Activated T-cell treated with anti-CD3 and anti-CD28 coated beads, Interleukin-2, amount 50 U/mL, for 72 hours (primary cell): Measurements from ENCODE around the gene NOP16. TPM values are rescaled to one million over a fixed set of nuclear protein-coding genes. Genes with fewer than 3 reads are reported as not detected.
A peak's percentile ranks its signal among the peaks of the same experiment; 100 is the strongest.

Experiments used
- ATAC-seq, 2 donors: fragments of 150-1000 bp; cut with Tn5 transposase; replicated peaks in 1 of 2; 2 replicates each; pipeline ENCODE4 v1.10.0; 2021; ENCODE audit warnings: moderate library complexity in 2 of 2, mild to moderate bottlenecking in 1 of 2
- DNase-seq, 2 donors: peaks; one replicate each; pipeline ENCODE4 v3.0.0; 2021 to 2022; ENCODE audit warnings: mixed read lengths in 1 of 2
- H3K27ac Mint-ChIP-seq: one replicate; pipeline ENCODE4 v1.8.0; 2022; ENCODE audit warnings: mild to moderate bottlenecking, moderate library complexity, mixed read lengths
- H3K27me3 Mint-ChIP-seq: one replicate; pipeline ENCODE4 v1.8.0; 2022; ENCODE audit warnings: low read depth, mixed read lengths
- H3K36me3 Mint-ChIP-seq, 2 donors: one replicate each; pipeline ENCODE4 v1.8.0; 2022; ENCODE audit warnings: mixed read lengths in 2 of 2, mild to moderate bottlenecking in 1 of 2; ENCODE audit not compliant: insufficient read depth in 2 of 2
- H3K4me1 Mint-ChIP-seq: one replicate; pipeline ENCODE4 v1.8.0; 2022; ENCODE audit warnings: low read depth, mixed read lengths
- H3K4me3 Mint-ChIP-seq, 2 donors: one replicate each; pipeline ENCODE4 v1.8.0; 2022; ENCODE audit warnings: mild to moderate bottlenecking in 2 of 2, mixed read lengths in 2 of 2, moderate library complexity in 2 of 2
- H3K9me3 Mint-ChIP-seq, 2 donors: one replicate each; pipeline ENCODE4 v1.8.0; 2022; ENCODE audit warnings: mixed read lengths in 2 of 2
- total RNA-seq, 2 donors: library from RNA; stranded (reverse); gene quantifications; one replicate each; pipeline ENCODE4 v1.2.3, GENCODE V29; 2022

Gene NOP16
- total RNA-seq, 2 donors from 2014 or later = 41.8 to 42.3 TPM

DNA sequence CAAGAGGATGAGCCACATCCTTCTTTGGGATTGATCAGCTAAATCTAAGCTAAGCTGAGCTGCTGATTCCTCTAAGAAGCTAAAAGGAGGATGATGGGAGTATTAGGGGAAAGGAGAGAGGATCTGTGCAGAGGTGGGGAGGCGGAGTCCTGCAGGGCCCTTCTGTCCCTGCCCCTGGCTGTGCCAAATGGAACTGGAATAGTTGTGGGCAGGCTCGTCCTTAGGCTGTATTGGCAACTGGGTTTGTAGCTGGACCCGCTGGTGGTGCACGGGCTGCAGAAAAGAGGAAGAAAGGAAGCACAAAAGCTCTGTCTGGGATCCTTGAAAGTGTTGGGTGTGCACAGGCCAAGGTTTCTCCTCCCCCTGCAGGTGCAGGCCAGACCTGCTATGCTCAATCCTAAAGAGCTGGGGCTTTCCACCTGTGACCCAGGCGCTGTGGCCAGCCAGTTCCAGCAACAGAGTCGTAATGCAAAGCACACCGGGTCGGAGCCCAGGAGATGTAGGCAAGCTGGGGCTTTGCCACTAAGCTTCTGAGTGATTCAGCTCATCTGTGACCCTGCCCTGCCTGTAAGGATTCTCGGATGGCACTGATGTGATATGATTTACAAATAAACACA lies 18.1 kb upstream of the NOP16 start:
- H3K27ac Mint-ChIP-seq = no peak overlapping the region
- H3K4me3 Mint-ChIP-seq = no peak overlapping the region
- ATAC-seq (no peak), DNase-seq (no peak)
- peaks cover 5% of the 10 kb centered on the region for H3K4me1 Mint-ChIP-seq
- H3K27me3 Mint-ChIP-seq = no peaks in the 10 kb centered on the region
- no peaks in the 10 kb centered on the region for H3K9me3 Mint-ChIP-seq
- H3K36me3 Mint-ChIP-seq = no peaks in the 10 kb centered on the region

DNA sequence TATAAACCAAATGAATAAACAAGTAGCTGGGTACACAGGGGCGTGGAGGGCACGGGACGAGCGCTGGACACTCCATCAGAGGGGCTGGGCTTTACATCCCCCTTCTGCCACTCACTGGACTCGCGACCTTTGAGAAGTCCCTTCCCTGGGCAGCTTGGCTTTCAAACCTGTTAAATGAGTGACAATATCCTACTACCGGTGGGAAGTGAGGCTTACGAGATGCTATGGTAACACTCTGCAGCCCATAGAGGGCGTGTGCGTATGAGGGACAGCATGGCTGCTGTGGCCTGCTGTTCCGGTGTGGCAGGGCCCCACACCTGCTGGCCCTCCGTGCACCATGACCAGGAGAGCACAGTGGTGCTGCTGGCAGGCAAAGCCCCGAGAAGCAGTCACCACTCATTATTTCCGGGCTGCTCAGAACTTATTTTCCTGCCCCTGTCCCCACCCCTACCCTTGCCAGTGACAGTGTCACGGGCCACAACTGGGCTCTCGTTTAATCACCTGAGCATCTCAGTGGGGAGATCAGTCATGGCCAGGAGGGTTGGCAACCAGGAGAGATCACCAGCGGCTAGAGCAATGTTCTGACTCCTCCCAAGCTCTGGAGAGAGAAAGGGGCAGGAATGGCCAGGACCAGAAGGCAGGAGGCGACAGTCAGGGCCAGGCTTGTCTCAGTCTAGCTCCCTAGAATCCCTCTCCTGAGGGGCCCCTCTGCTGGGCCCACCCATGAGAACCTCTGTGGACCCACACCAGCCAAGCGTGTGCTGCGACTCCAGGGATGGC lies 17.4 kb upstream of the NOP16 start:
- H3K4me1 Mint-ChIP-seq = no peaks in the 10 kb centered on the region
- ATAC-seq (no peak), DNase-seq (no peak)
- H3K4me3 Mint-ChIP-seq = no peak overlapping the region
- H3K27ac Mint-ChIP-seq = no peak overlapping the region
- H3K27me3 Mint-ChIP-seq = no peaks in the 10 kb centered on the region
- no peaks in the 10 kb centered on the region for H3K9me3 Mint-ChIP-seq
- no peaks in the 10 kb centered on the region for H3K36me3 Mint-ChIP-seq

DNA sequence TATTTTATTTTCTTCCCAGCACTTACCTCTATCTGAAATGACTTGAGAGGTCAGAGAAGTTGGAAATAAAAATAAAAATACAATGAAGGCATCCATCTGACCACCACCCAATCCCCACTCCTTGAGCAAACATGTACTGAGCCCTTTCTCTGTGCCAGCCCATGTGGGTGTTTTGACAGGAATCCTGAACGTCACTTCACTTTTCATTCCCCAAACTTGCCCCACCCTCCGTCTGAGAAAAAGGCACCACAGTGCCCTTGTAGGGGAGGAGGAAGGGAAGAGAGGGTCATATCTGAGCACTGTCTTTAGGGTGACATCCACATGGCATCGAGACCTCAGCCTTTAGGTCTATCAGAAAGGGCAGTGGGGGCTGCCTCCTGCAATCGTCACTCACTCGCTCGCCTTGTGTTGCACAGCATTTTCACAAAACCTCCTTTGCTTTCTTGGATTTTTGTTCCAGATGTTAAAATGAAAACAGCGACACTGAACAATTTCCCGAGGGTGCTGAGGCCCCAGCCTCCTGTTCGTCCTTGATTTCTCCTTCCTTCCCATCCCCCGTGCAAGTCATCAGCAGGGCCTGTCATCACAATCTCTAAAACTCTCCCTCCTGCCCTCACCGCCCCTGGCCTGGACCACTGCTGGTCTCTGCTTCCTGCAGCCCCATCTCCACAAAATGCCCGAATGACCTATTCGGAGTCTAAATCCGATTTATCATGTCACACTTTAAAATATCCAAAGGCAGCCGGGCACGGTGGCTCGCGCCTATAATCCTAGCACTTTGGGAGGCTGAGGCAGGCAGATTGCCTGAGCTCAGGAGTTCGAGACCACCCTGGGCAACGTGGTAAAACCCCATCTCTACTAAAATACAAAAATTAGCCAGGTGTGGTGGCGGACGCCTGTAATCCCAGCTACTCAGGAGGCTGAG lies 13.1 kb upstream of the NOP16 start:
- ATAC-seq (no peak), DNase-seq (no peak)
- H3K27ac Mint-ChIP-seq = no peak overlapping the region
- H3K4me3 Mint-ChIP-seq = no peak overlapping the region
- H3K36me3 Mint-ChIP-seq = peaks cover 0 to 3% of the 10 kb centered on the region in 2 donors
- H3K27me3 Mint-ChIP-seq = no peaks in the 10 kb centered on the region
- H3K9me3 Mint-ChIP-seq = no peaks in the 10 kb centered on the region
- no peaks in the 10 kb centered on the region for H3K4me1 Mint-ChIP-seq

DNA sequence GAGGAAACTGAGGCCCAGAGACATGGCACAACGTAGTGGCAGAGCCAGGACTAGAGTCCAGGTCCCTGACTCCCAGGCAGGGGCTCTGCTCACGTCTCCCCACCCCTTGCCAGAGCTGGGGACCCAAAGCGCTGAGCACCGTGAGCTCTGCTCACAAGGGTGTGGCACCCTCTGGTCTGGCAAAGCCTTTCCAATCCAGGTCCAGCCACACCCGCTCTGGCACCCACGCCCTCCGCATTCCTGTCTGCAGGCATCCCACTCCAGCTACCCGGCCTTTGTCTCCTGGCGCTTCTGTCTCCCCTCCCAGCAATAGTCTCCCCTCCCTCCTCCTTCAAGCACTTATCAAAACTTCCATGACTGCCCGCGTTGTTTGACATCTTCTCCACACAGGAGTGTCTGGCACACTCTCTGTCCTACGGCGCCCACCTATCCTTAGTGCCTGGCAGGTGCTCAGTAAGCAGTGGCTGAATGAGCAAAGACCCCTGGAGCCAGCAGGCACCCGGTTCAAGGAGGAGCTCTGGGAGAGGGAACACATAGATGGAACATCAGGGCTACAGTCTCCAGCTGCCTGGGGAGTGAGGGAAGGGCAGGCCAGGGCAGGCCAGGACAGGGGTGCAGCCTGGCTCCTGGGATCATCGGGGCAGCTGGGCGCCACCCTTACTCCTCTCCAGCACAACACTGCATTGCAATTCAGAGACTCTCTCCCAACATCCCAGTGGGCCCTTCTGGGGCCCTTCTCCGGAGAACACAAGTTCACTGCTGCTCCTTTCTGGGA lies 12.2 kb upstream of the NOP16 start:
- Mint-ChIP-seq H3K4me1 (no peaks in the 10 kb centered on the region), H3K4me3 (no peak overlapping the region), H3K27ac (no peak overlapping the region), H3K36me3 (peaks cover 0 to 3% of the 10 kb centered on the region in 2 donors), H3K27me3 (no peaks in the 10 kb centered on the region), H3K9me3 (no peaks in the 10 kb centered on the region)
- ATAC-seq (no peak), DNase-seq (no peak)

DNA sequence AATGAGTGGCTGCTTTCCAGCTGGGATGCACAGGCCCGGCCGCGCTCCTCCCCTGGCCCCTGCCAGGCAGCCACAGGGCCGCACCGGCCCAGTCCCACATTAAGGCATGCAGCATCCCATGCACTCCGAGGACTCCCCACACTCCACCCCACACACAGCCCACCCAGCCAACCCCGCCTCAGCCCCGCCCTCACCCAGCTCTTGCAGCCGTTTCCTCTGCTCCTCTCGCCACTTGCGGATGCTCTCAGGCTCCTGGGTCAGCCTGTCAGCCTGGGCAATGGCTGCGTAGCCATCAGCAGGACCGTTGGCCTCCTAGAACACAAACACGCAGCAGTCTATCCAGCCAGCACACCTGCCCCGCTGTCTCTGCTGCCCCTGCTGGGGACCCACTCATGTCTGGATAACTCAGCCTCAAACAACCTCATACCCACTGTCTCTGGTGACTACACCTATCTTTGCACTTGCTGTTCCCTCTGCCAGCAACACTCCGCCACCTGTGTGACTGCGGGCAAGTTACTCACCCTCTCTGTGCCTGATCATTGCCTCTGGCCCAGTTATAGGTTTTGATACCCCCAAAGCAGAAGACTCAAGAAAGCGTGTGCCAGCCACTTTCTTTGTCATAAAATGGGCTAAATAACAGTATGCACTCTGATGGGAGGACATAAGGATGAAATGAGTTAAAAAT lies 9.5 kb upstream of the NOP16 start:
- DNase-seq (no peak), ATAC-seq (no peak)
- Mint-ChIP-seq H3K4me3 (no peak overlapping the region), H3K9me3 (no peaks in the 10 kb centered on the region), H3K4me1 (no peaks in the 10 kb centered on the region), H3K27ac (no peak overlapping the region), H3K27me3 (no peaks in the 10 kb centered on the region), H3K36me3 (peaks cover 0 to 3% of the 10 kb centered on the region in 2 donors)

DNA sequence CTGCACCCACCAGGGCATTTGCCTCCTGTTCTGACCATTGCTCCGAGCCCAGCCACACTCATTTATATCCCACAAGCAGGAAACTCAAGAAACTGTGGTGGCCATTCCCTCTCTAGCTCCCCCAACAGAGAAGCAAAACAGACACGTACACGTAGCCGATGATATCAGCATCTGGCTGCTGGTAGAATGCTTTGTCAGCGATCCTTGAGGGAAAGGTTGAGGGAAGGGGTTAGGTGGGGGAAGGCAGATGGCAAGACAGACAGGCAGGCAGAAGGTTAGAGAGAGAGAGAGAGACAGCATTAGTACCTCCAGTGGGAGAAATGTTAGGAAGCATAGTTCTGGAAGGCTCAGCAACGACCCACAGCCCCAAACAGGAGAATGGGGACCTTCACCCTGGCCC lies 7.9 kb upstream of the NOP16 start:
- no peaks in the 10 kb centered on the region for H3K27me3 Mint-ChIP-seq
- H3K4me3 Mint-ChIP-seq = no peak overlapping the region
- no peak for ATAC-seq
- no peak for DNase-seq
- no peaks in the 10 kb centered on the region for H3K4me1 Mint-ChIP-seq
- peaks cover 0 to 3% of the 10 kb centered on the region in 2 donors for H3K36me3 Mint-ChIP-seq
- no peaks in the 10 kb centered on the region for H3K9me3 Mint-ChIP-seq
- H3K27ac Mint-ChIP-seq = no peak overlapping the region

DNA sequence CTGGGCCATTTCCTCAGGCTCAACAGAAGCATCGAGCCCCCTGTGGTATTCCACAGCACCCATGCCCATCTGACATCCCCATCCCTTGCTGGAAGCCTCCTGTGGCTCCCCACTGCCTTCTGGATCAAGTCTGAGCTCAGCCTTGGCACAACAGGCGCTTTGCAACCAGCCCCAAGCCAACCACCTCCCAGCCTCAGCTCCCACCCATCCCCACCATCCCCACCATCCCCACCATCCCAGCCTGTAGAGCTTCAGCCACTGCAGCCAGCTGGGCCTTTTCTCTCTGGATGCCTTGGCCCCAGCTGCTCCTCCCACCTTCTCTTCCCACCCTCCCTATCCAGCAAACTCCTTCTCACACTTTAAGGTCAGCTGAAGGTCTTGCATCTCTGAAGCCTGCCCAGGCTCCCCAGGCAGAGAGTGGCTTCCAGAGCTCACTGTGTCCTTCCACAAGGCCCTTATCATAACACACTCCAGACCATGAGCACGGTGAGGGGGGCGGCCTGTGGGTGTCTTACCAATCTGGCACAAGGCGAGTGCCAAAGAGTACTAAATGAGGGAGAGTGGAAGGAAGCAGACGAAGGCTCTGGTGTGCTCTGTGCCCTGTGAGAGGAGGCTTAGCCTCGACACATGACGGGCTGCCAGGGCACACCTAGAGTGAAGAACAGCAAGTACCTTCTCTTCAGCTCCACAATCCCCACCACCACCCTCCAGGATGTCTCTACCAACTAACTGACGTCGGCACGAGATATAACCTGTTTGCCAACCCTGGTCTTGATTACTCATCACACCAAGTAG lies 6.7 kb upstream of the NOP16 start:
- ATAC-seq (no peak), DNase-seq (no peak)
- peak overlapping the region; percentile 42 for H3K27ac Mint-ChIP-seq
- H3K4me3 Mint-ChIP-seq = no peak overlapping the region
- H3K36me3 Mint-ChIP-seq = peaks cover 0 to 6% of the 10 kb centered on the region in 2 donors
- H3K9me3 Mint-ChIP-seq = no peaks in the 10 kb centered on the region
- H3K27me3 Mint-ChIP-seq = no peaks in the 10 kb centered on the region
- no peaks in the 10 kb centered on the region for H3K4me1 Mint-ChIP-seq

DNA sequence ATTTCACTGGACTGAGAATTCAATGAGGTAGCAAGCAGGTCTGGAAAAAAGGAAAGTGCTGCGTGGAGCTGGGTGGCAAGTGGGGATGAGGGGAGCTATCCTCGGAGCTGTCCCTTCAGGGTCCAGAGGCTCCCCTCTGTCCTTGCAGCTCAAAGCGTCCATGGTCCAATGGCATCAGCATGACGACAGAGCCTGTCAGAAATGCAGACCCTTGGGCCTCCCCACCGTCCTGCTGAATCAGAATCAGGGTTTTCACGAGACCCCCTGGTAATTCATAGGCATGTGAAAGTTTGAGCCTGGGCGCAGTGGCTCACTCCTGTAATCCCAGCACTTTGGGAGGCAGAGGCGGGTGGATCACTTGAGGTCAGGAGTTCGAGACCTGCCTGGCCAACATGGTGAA lies 5.7 kb upstream of the NOP16 start:
- Mint-ChIP-seq H3K4me3 (no peak overlapping the region), H3K27ac (no peak overlapping the region), H3K9me3 (no peaks in the 10 kb centered on the region), H3K4me1 (peaks cover 5% of the 10 kb centered on the region), H3K27me3 (no peaks in the 10 kb centered on the region), H3K36me3 (peaks cover 0 to 7% of the 10 kb centered on the region in 2 donors)
- ATAC-seq = no peak
- DNase-seq = no peak

DNA sequence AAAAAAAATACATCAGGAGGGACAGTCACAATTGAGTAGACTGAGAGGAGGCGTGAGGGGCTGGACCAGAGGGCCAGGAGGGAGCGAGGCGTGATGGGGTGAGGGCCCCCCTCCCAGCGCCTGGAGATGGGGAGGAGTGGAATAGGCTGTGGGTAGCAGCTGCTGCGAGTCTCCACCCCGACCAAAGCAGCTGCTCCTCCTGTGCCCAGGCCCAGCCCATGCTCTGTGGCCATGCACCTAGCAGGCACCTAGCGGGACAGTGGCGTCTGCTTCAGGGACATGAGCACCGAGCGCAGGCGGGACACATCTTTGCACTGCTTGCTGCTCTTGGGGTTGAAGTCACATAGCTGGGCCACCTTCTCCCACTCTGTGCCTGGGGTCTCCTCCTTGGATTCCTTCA lies 4.1 kb upstream of the NOP16 start:
- no peaks in the 10 kb centered on the region for H3K27me3 Mint-ChIP-seq
- peaks cover 7 to 9% of the 10 kb centered on the region in 2 donors for H3K36me3 Mint-ChIP-seq
- ATAC-seq (no peak), DNase-seq (no peak)
- H3K9me3 Mint-ChIP-seq = no peaks in the 10 kb centered on the region
- H3K4me3 Mint-ChIP-seq = no peak overlapping the region
- peaks cover 10% of the 10 kb centered on the region for H3K4me1 Mint-ChIP-seq
- peak overlapping the region; percentile 68 for H3K27ac Mint-ChIP-seq

DNA sequence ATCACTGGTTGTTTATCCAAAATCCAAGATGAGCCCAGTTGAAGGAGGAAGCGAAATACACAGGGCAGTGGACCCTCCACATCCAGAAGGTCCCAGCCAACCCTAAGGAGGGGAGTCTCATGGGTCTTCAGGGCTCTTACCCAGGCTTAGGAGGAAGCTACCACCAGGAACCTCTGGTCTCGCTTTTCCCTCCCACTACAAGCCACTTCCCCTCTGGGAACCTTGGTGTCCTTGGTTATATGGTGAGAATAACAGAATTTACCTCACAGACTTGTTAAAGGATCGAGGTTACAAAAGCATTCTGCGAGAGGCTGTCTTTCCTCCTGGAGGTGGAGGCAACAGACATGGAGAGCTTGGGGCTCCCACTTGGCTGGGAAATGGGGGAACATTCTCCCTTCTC lies 3.6 kb upstream of the NOP16 start:
- Mint-ChIP-seq H3K4me3 (no peak overlapping the region), H3K9me3 (no peaks in the 10 kb centered on the region), H3K27me3 (no peaks in the 10 kb centered on the region), H3K36me3 (peaks cover 7 to 10% of the 10 kb centered on the region in 2 donors), H3K27ac (peak overlapping the region; percentile 68), H3K4me1 (peaks cover 15% of the 10 kb centered on the region)
- ATAC-seq (no peak), DNase-seq (no peak)

DNA sequence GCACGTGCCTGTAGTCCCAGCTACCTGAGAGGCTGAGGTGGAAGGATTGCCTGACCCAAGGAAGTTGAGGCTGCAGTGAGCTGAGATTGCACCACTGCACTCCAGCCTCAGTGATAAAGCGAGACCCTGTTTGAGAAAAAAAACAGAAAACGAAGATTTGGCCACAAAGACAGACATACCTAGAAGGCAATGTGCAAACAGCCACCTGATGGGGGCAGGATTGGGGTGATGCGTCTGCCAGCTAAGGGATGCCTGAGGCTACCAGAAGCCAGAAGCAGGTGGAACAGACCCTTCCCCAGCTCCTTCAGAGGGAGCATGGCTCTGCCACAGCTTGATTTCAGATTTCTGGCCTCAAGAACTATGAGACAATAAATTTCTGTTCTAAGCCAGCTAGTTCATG lies 3.1 kb upstream of the NOP16 start:
- Mint-ChIP-seq H3K36me3 (peaks cover 7 to 14% of the 10 kb centered on the region in 2 donors), H3K4me1 (peaks cover 20% of the 10 kb centered on the region), H3K27me3 (no peaks in the 10 kb centered on the region), H3K9me3 (no peaks in the 10 kb centered on the region), H3K4me3 (no peak overlapping the region), H3K27ac (no peak overlapping the region)
- DNase-seq = no peak
- no peak for ATAC-seq
